Spleen (tissue), 7 donors: ENCODE results near the gene ZNF562.

ENCODE experiments used
- CTCF ChIP-seq, 11 experiments: fragments of 200-600 bp in 7 of 11; fragments of 450-650 bp in 4 of 11; sonication (generic) in 4 of 11; IDR thresholded peaks in 8 of 11; conservative IDR thresholded peaks in 3 of 11; 1 replicate in 7 of 11; 2 replicates in 4 of 11; pipeline versions ENCODE4 v1.4.0 to v1.8.0; 2016 to 2021; ENCODE audit warnings: antibody characterized with exemption in 11 of 11, inconsistent platforms in 4 of 11, mild to moderate bottlenecking in 1 of 11
- POLR2AphosphoS5 ChIP-seq, 3 donors: sonication (generic); formaldehyde crosslinking; IDR thresholded peaks; one replicate each; pipeline ENCODE4 v1.5.1; 2017; ENCODE audit warnings: antibody characterized with exemption in 3 of 3
- donor health status: DM: no; HTN: no; CAD: no; lungs with moderate emphysema.
- donor health status: DM: no; HTN: no; CAD: no.
- donor health status: DM: no; HTN: no; CAD: no.

- TF ChIP-seq POLR2AphosphoS5 (IDR thresholded peaks at IDR 0.05) (no peak), CTCF (IDR thresholded peaks at IDR 0.05 in 8 of 11, conservative IDR thresholded peaks at IDR 0.05 in 3 of 11) (no peak)
Observed at GRCh38 chr19:9672893-9673292, 2.0 kb downstream of the ZNF562 start.
